ENCODE data around the gene GIMAP1.

DNA sequence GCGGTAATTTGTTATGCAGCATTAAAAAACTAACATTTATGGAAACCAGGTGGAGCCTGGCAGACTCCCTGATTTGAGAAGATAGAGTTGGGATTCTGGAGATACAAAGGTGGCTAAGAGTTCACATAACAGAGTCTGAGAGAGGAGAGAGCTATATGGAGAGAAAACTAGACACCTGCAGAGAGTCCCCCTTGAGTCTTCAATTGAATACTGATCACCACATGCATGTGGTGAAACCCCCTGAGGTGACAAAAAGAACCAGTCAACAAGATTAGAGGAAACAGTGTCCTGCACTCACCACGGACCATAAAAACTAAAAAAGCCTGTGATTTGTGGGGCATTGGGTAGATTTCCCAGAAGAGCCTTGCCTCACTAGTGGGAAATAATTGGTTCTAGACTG, 20.8 kb upstream of the GIMAP1 start:
- TF ChIP-seq CTCF (IDR thresholded peaks at IDR 0.05) (no peak), POLR2A (IDR thresholded peaks at IDR 0.05) (no peak), EP300 (IDR thresholded peaks at IDR 0.05) (no peak)

Data from ovary (tissue), 3 donors.